ENCODE data around the gene UBQLN1.
"Not testable (repeated sequence)": the region's sequence is repeated elsewhere in the genome, so short reads cannot be mapped to it uniquely, and the experiment has no call there.

UBQLN1 gene

GRCh38 chr9:83707768-83708514, at the start of gene UBQLN1:
Gene UBQLN1 (minus strand): TSS chr9:83707958. CDS start chr9:83707679, 279 bp downstream.
- no peaks in the 10 kb centered on the region for H3K9me3 ChIP-seq
- H3K36me3 ChIP-seq (replicated peaks) = peaks cover 8% of the 10 kb centered on the region; the same call in 1 of the 2 replicates
- no peaks in the 10 kb centered on the region for H3K27me3 ChIP-seq (ENCODE audit: low read depth)
- DNase-seq (ENCODE audit: low spot score in 2 of 2) = peak; percentile 79 to 92
- peaks cover 16% of the 10 kb centered on the region for H3K4me1 ChIP-seq
- H3K4me3 ChIP-seq = peak within 1 kb of the TSS; percentile 94
- in situ Hi-C loops (cut with MboI; ENCODE audit: low sequenced_read_pairs) = no loop called here

GRCh38 chr9:83754383-83754977, 46.7 kb upstream of the UBQLN1 start:
- Histone ChIP-seq H3K36me3 (replicated peaks) (no peaks in the 10 kb centered on the region), H3K9me3 (no peaks in the 10 kb centered on the region), H3K4me1 (no peaks in the 10 kb centered on the region), H3K4me3 (no peak overlapping the region), H3K27me3 (ENCODE audit: low read depth) (no peaks in the 10 kb centered on the region)
- in situ Hi-C loops (cut with MboI; ENCODE audit: low sequenced_read_pairs) = no loop called here
- DNase-seq (ENCODE audit: low spot score in 2 of 2) = no peak

DNA sequence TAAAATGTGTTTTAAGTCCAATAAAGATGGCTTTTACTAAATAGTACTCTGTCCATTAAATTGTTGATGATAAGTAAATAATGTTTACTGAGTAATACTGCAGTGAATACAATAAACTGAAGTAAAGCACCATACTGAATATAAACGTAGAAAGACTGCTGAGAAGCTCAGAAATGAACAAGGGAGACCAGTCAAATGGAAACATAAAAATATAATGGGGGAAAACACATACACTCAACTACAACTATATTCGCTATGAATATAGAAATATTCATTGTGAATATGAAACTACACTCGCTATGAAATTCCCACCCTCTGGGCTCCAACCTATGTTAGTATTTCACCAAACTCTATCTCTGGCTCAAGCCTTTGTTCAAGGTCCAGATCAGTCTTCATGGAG, 41.9 kb upstream of the UBQLN1 start:
- Histone ChIP-seq H3K27me3 (ENCODE audit: low read depth) (no peaks in the 10 kb centered on the region), H3K36me3 (replicated peaks) (no peaks in the 10 kb centered on the region), H3K4me3 (no peak overlapping the region), H3K4me1 (no peaks in the 10 kb centered on the region), H3K9me3 (no peaks in the 10 kb centered on the region)
- in situ Hi-C loops (cut with MboI; ENCODE audit: low sequenced_read_pairs) = no loop called here
- no peak for DNase-seq (ENCODE audit: low spot score in 2 of 2)

GRCh38 chr9:83744206-83744605, 36.4 kb upstream of the UBQLN1 start:
- in situ Hi-C loops (cut with MboI; ENCODE audit: low sequenced_read_pairs) = no loop called here
- Histone ChIP-seq H3K36me3 (replicated peaks) (no peaks in the 10 kb centered on the region), H3K4me3 (no peak overlapping the region), H3K27me3 (ENCODE audit: low read depth) (no peaks in the 10 kb centered on the region), H3K9me3 (no peaks in the 10 kb centered on the region), H3K4me1 (no peaks in the 10 kb centered on the region; the same call in 1 of the 2 replicates)
- no peak for DNase-seq (ENCODE audit: low spot score in 2 of 2)

GRCh38 chr9:83733739-83734138, 26.0 kb upstream of the UBQLN1 start:
- H3K4me1 ChIP-seq = no peaks in the 10 kb centered on the region
- no peak overlapping the region for H3K4me3 ChIP-seq
- H3K27me3 ChIP-seq (ENCODE audit: low read depth) = no peaks in the 10 kb centered on the region
- H3K36me3 ChIP-seq (replicated peaks) = no peaks in the 10 kb centered on the region
- H3K9me3 ChIP-seq = no peaks in the 10 kb centered on the region
- no peak for DNase-seq (ENCODE audit: low spot score in 2 of 2)
- in situ Hi-C loops (cut with MboI; ENCODE audit: low sequenced_read_pairs) = no loop called here

GRCh38 chr9:83728591-83729368, 21.0 kb upstream of the UBQLN1 start:
- DNase-seq (ENCODE audit: low spot score in 2 of 2); H3K27me3 ChIP-seq (ENCODE audit: low read depth); in situ Hi-C loops (cut with MboI; ENCODE audit: low sequenced_read_pairs); H3K4me3 ChIP-seq; H3K9me3 ChIP-seq; H3K36me3 ChIP-seq (replicated peaks); H3K4me1 ChIP-seq: not testable (repeated sequence)

DNA sequence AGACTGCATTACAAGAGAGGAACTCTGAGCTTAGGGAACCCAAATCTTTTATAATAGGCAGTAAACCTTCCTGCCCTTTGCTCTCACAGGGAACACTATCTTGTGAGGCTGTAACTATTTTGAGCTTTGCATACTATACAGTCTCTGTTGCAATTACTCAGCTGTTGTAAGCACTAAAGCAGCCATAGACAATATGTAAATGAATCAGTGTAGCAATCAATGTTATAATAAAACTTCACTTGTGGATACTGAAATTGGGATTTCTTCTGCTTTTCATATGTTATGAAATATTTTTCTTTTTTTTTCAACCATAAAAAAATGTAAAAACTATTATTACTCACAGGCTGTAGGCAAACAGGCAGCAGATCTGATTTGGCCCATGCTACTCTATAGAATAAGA, 16.7 kb upstream of the UBQLN1 start:
- Histone ChIP-seq H3K4me1 (no peaks in the 10 kb centered on the region), H3K9me3 (no peaks in the 10 kb centered on the region), H3K4me3 (no peak overlapping the region), H3K27me3 (ENCODE audit: low read depth) (no peaks in the 10 kb centered on the region), H3K36me3 (replicated peaks) (no peaks in the 10 kb centered on the region)
- in situ Hi-C loops (cut with MboI; ENCODE audit: low sequenced_read_pairs) = no loop called here
- DNase-seq (ENCODE audit: low spot score in 2 of 2) = no peak

- Histone ChIP-seq H3K4me3 (no peak overlapping the region), H3K36me3 (replicated peaks) (no peaks in the 10 kb centered on the region), H3K27me3 (ENCODE audit: low read depth) (no peaks in the 10 kb centered on the region), H3K4me1 (no peaks in the 10 kb centered on the region), H3K9me3 (no peaks in the 10 kb centered on the region)
- no peak for DNase-seq (ENCODE audit: low spot score in 2 of 2)
- in situ Hi-C loops (cut with MboI; ENCODE audit: low sequenced_read_pairs) = no loop called here
These were observed 15.2 kb upstream of the UBQLN1 start for GRCh38 chr9:83722726-83723495.

DNA sequence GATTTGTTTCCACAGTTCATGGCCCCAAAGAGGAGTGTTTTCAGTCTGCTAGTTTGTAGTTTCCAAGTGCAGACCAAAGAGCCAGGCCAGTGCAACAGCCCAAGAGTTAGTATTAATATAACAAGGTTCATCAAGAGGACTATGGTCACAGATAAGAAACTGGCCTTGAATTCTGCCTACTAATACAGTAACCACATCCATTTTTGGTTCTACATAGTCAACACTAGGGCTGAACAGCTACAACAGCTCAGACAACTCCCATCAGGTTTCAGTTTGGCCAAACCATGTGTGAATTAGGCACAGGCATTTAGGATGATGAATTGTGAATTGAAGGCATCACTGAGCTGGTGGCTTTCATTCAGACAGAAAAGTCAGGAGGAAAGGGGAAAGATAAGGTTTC, 13.8 kb upstream of the UBQLN1 start:
- Histone ChIP-seq H3K4me1 (no peaks in the 10 kb centered on the region), H3K9me3 (no peaks in the 10 kb centered on the region), H3K36me3 (replicated peaks) (no peaks in the 10 kb centered on the region), H3K4me3 (no peak overlapping the region), H3K27me3 (ENCODE audit: low read depth) (no peaks in the 10 kb centered on the region)
- in situ Hi-C loops (cut with MboI; ENCODE audit: low sequenced_read_pairs) = no loop called here
- no peak for DNase-seq (ENCODE audit: low spot score in 2 of 2)

DNA sequence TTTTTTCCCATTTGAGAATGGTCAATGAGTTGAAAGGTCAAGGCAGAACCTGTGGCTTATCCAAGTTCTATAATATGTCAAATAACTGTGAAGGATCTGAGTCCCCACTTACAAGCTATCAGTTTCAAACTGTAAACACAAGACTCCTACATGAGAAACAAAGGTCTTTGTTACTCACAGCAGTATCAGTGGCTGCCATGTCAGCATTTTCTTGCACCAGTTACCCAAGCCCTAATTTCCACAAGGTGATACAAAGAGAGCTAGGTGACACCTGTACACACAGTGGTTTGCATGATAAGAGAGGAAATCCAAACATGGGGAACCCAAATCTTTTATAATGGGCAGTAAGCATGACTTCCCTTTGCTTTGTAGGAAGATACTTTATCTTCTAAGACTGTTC, 8.0 kb upstream of the UBQLN1 start:
- H3K4me1 ChIP-seq = no peaks in the 10 kb centered on the region
- no peaks in the 10 kb centered on the region for H3K27me3 ChIP-seq (ENCODE audit: low read depth)
- H3K36me3 ChIP-seq (replicated peaks) = no peaks in the 10 kb centered on the region
- no peak overlapping the region for H3K4me3 ChIP-seq
- in situ Hi-C loops (cut with MboI; ENCODE audit: low sequenced_read_pairs) = no loop called here
- DNase-seq (ENCODE audit: low spot score in 2 of 2) = no peak
- 0 out of 2 replicates have a peak, but pooled peaks cover 2% of the 10 kb centered on the region for H3K9me3 ChIP-seq

DNA sequence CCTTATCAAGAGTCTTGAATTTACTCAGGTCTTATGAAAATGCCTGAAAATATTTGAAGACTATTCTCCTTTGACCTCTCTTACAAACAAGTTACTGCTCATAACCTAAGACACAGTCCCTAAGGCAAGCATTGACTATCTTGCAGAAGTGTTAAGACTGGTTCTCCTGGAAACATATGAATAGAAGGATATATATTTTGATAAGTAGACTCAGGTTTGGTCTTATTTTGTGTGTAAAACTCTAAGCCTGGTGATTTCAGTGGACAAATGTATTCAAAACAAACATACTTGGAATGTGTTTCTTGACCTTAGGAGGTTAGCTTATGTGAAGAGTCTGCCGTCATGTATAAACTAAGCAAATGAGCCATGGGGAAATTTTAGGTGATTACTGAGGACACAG, 7.5 kb upstream of the UBQLN1 start:
- in situ Hi-C loops (cut with MboI; ENCODE audit: low sequenced_read_pairs) = no loop called here
- Histone ChIP-seq H3K4me3 (no peak overlapping the region), H3K4me1 (no peaks in the 10 kb centered on the region), H3K9me3 (0 out of 2 replicates have a peak, but pooled peaks cover 2% of the 10 kb centered on the region), H3K36me3 (replicated peaks) (no peaks in the 10 kb centered on the region), H3K27me3 (ENCODE audit: low read depth) (no peaks in the 10 kb centered on the region)
- DNase-seq (ENCODE audit: low spot score in 2 of 2) = no peak

DNA sequence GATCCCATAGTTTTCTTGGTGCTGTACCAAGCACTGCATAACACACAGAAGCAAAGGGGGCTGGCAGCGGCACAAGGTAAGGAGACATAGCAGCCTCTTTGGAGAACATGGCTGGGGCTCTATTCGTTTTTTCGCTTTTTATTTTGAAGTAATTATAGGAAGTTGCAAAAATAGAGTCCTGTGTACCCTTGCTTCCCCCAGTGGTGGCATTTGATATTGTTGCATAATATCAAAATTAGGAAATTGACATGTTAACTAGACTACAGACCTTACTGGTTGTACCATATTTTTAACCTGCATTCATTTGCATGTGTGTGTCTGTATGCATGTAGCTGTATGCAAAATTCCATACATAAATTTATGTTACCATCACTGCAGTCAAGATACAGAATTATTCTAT, 6.6 kb upstream of the UBQLN1 start:
- H3K4me1 ChIP-seq = no peaks in the 10 kb centered on the region
- 0 out of 2 replicates have a peak, but pooled peaks cover 2% of the 10 kb centered on the region for H3K9me3 ChIP-seq
- in situ Hi-C loops (cut with MboI; ENCODE audit: low sequenced_read_pairs) = no loop called here
- H3K36me3 ChIP-seq (replicated peaks) = no peaks in the 10 kb centered on the region
- no peaks in the 10 kb centered on the region for H3K27me3 ChIP-seq (ENCODE audit: low read depth)
- no peak overlapping the region for H3K4me3 ChIP-seq
- DNase-seq (ENCODE audit: low spot score in 2 of 2) = no peak

- peaks cover 10% of the 10 kb centered on the region for H3K4me1 ChIP-seq
- no peaks in the 10 kb centered on the region for H3K27me3 ChIP-seq (ENCODE audit: low read depth)
- in situ Hi-C loops (cut with MboI; ENCODE audit: low sequenced_read_pairs) = no loop called here
- peaks cover 8% of the 10 kb centered on the region; the same call in 1 of the 2 replicates for H3K36me3 ChIP-seq (replicated peaks)
- DNase-seq (ENCODE audit: low spot score in 2 of 2) = peak in 1 of 2 experiments; percentile 53
- H3K4me3 ChIP-seq = peak overlapping the region; percentile 94
- no peaks in the 10 kb centered on the region for H3K9me3 ChIP-seq
These were observed 879 bp upstream of the UBQLN1 start for GRCh38 chr9:83708515-83709158.

Measured in HAP-1 (cell line).